Bronchial epithelial cell (primary cell): Measurements from ENCODE around the gene FAM25A. TPM values are rescaled to one million over a fixed set of nuclear protein-coding genes. Genes with fewer than 3 reads are reported as not detected.
A peak's percentile ranks its signal among the peaks of the same experiment; 100 is the strongest.
"Not testable (repeated sequence)": the region's sequence is repeated elsewhere in the genome, so short reads cannot be mapped to it uniquely, and the experiment has no call there.

Source experiments
- DNase-seq: peaks from one replicate; pipeline ENCODE4 v3.0.0-alpha.2; 2010; ENCODE audit warnings: low read depth
- FAIRE-seq: peaks from 2 replicates; lab custom pipeline; 2011; peaks lifted over from hg19 to GRCh38; lab: Jason Lieb, UNC
- H3K27me3 ChIP-seq: 2 replicates; pipeline ENCODE4 v1.5.1; 2011; ENCODE audit warnings: low read length; ENCODE audit not compliant: control insufficient read depth, insufficient read depth
- H3K36me3 ChIP-seq: 2 replicates; pipeline ENCODE4 v1.5.1; 2011; ENCODE audit warnings: low read length; ENCODE audit not compliant: control insufficient read depth, insufficient read depth
- H3K4me3 ChIP-seq: 2 replicates; pipeline ENCODE4 v1.5.1; 2011; ENCODE audit warnings: mild to moderate bottlenecking, low read depth, low read length, control low read depth
- total RNA-seq: library from RNA; depleted of rRNA; stranded (reverse); fragments of >200 nt; gene quantifications from 2 replicates; pipeline ENCODE4 v1.2.1, GENCODE V29; 2014
- TF ChIP-seq, protein P1 (sequence below): IDR thresholded peaks from 2 replicates; pipeline ENCODE4 v1.5.1; 2011; ENCODE audit warnings: mild to moderate bottlenecking, moderate library complexity, low read length, control low read depth, inconsistent platforms; ENCODE audit not compliant: insufficient read depth, severe bottlenecking

Gene FAM25A
- 4.7 and 30.6 TPM in 2 replicates for total RNA-seq

GRCh38 chr10:87020056-87020455, at the start of gene FAM25A:
TSS of gene FAM25A (plus strand) at chr10:87020294. CDS start at chr10:87020325, 31 bp downstream.
- H3K36me3 ChIP-seq, H3K4me3 ChIP-seq, H3K27me3 ChIP-seq, FAIRE-seq: not testable (repeated sequence)
- DNase-seq, result peak; percentile 34

- no peak for DNase-seq
- Histone ChIP-seq H3K27me3 (no peaks in the 10 kb centered on the region), H3K36me3 (no peaks in the 10 kb centered on the region), H3K4me3 (peak overlapping the region; percentile 54)
- no peak for FAIRE-seq
- TF ChIP-seq, protein P1, sequence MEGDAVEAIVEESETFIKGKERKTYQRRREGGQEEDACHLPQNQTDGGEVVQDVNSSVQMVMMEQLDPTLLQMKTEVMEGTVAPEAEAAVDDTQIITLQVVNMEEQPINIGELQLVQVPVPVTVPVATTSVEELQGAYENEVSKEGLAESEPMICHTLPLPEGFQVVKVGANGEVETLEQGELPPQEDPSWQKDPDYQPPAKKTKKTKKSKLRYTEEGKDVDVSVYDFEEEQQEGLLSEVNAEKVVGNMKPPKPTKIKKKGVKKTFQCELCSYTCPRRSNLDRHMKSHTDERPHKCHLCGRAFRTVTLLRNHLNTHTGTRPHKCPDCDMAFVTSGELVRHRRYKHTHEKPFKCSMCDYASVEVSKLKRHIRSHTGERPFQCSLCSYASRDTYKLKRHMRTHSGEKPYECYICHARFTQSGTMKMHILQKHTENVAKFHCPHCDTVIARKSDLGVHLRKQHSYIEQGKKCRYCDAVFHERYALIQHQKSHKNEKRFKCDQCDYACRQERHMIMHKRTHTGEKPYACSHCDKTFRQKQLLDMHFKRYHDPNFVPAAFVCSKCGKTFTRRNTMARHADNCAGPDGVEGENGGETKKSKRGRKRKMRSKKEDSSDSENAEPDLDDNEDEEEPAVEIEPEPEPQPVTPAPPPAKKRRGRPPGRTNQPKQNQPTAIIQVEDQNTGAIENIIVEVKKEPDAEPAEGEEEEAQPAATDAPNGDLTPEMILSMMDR, result no peak
Observed at GRCh38 chr10:86970982-86971231, 49.2 kb upstream of the FAM25A start.

DNA sequence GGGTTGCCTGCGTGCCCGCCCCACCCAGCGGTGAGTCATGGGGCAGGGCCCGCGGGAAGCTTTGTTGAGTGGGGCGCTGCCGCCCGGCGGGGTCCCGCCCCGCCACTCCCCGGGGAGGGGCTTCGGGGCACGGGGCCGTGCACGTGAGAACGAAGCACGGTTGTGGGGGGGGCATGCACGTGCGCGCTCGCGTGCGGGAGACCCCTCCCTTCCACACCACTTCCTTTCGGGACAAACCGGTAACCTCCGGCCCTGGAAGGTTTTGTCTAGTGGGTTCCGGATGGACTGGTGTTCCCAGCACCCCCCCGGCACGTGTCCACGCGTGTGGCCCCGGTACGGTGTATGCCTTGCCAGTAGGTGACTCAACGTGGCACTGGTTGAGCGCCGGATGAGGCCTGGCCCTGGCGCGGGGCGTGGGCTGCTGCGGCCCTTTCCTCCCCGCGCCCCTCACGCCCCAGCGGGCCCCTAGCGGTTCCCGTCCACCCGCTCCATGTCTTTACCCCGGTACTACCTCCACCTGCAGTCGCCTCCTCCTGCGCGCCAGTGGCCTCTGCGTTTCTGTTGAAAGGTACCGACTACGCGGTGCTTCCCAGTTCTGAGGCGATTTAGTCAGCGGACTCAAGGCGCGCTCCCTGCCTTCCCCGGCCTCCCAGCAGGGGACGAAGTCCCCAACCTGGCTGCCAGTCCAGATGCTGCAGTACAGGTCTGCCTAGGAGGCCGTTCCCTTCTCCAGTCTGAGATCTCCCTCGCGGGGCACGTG, 48.7 kb upstream of the FAM25A start:
- TF ChIP-seq, protein P1, result no peak
- Histone ChIP-seq H3K27me3 (no peaks in the 10 kb centered on the region), H3K4me3 (peak overlapping the region; percentile 54), H3K36me3 (no peaks in the 10 kb centered on the region)
- no peak for FAIRE-seq
- DNase-seq, result peak; percentile 64

- FAIRE-seq (no peak), DNase-seq (no peak)
- TF ChIP-seq, protein P1, result no peak
- Histone ChIP-seq H3K4me3 (no peak overlapping the region), H3K27me3 (no peaks in the 10 kb centered on the region), H3K36me3 (no peaks in the 10 kb centered on the region)
Observed at GRCh38 chr10:86972613-86973380, 47.3 kb upstream of the FAM25A start.

DNA sequence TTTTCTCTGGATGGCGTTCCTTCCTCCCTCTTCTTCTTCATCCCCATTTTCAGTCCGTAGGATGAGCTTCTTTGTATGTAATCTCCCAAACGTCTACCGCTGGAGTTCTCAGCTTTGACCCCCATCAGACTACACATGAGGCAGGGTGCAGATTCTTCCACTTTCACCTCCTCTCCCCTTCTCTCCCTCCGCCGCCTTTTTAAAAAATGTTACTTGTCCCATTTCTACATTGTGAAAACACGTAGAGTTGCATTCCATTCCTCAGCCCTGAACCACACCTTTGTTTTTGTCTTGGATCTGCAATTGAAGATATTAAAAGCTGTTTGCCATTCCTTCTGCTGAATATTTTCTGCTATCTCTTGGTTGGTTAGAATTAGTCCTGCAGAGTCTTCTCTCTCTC, 45.6 kb upstream of the FAM25A start:
- peak; percentile 38 for DNase-seq
- Histone ChIP-seq H3K36me3 (no peaks in the 10 kb centered on the region), H3K4me3 (no peak overlapping the region), H3K27me3 (no peaks in the 10 kb centered on the region)
- TF ChIP-seq, protein P1, result no peak
- no peak for FAIRE-seq

GRCh38 chr10:86976362-86977056, 43.6 kb upstream of the FAM25A start:
- H3K4me3 ChIP-seq, result no peak overlapping the region

DNA sequence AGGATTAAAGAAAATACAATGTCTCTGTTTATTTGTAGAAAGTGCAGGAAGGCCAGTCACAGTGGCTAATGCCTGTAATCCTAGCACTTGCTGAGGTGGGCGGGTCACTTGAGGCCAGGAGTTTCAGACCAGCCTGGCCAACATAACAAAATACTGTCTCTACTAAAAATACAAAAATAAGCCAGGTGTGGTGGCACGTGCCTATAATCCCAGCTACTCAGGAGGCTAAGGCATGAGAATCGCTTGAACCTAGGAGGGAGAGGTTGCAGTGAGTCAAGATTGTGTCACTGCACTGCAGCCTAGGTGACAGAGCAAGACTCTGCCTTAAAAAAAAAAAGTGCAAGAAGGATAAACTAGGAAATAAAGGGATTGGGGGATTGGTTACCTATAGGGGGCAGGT, 41.6 kb upstream of the FAM25A start:
- DNase-seq, result peak; percentile 73
- not testable (repeated sequence) for H3K36me3 ChIP-seq, H3K4me3 ChIP-seq, FAIRE-seq, H3K27me3 ChIP-seq

More at GRCh38 chr10:86976362-86977056, 43.6 kb upstream of the FAM25A start:
- no peaks in the 10 kb centered on the region for H3K27me3 ChIP-seq
- no peaks in the 10 kb centered on the region for H3K36me3 ChIP-seq
- TF ChIP-seq, protein P1, result no peak
- DNase-seq (no peak), FAIRE-seq (no peak)
